Measurements from ENCODE around the gene CAPN9.
"Not testable (repeated sequence)": the region's sequence is repeated elsewhere in the genome, so short reads cannot be mapped to it uniquely, and the experiment has no call there.

Gene CAPN9

DNA sequence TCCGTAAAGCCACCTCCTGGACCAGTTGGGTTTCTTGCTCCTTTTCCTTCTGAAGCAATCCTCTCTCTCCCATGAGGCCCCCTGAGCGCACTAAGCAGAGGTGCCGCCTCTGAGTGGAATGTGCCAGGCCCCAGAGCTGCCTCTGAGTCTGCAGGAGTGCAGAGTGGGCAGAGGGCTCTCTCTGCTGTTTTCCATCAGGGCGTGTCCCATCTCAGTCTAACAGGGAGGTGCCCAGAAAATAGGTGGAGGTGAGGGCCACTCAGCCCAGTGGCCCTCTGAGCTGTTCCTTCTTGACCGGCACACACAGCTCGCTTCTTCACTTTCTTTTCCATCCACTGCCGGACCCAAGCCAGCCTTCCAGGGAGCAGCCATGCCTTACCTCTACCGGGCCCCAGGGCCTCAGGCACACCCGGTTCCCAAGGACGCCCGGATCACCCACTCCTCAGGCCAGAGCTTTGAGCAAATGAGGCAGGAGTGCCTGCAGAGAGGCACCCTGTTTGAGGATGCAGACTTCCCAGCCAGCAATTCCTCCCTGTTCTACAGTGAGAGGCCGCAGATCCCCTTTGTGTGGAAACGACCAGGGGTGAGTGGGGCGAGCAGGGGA lies at the start of gene CAPN9:
Gene CAPN9, plus strand, starts transcription at position 262 of the 604 bp plus-strand sequence. Its CDS starts 109 bp downstream, at position 371.
- DNase-seq (ENCODE audit: low spot score) = no peak

DNA sequence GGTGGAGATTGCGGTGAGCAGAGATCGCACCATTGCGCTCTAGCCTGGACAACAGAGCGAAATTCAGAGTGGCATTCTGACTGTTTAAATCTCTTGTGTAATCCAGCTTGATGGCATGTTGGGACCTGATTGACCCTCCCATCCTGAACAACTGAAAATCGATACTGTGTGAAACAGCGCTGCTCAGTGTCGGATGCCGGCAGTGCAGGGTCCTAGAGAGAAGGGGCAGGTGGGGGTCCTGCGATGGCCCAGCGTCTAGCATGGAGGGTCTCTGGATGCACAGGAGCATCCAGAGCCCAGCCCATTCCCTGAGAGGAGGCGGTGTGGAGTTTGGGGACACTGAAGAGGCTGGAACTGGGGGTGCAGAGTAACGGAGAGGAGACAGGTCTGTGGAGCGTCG lies 49.1 kb upstream of the CAPN9 start:
- DNase-seq (ENCODE audit: low spot score) = no peak

GRCh38 chr1:230698964-230699363 lies 48.2 kb upstream of the CAPN9 start:
- not testable (repeated sequence) for DNase-seq (ENCODE audit: low spot score)

GRCh38 chr1:230699716-230700115 lies 47.5 kb upstream of the CAPN9 start:
- no peak for DNase-seq (ENCODE audit: low spot score)

DNA sequence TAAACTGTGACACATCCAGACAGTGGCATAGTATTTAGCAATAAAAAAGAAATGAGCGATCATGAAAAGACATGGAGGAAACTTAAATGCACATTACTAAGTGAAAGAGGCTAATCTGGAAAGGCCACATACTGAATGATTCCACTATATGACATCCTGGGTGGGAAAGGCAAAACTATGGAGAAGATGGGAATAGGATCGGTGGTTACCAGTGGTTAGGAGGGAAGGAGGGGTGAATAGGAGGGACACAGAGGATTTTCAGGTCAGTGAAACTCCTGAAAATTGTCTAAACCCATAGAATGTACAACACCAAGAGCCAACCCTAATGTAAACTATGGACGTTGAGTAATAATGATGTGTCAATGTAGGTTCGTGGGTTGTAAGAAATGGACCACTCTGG lies 47.1 kb upstream of the CAPN9 start:
- no peak for DNase-seq (ENCODE audit: low spot score)

GRCh38 chr1:230701434-230701833 lies 45.8 kb upstream of the CAPN9 start:
- no peak for DNase-seq (ENCODE audit: low spot score)

DNA sequence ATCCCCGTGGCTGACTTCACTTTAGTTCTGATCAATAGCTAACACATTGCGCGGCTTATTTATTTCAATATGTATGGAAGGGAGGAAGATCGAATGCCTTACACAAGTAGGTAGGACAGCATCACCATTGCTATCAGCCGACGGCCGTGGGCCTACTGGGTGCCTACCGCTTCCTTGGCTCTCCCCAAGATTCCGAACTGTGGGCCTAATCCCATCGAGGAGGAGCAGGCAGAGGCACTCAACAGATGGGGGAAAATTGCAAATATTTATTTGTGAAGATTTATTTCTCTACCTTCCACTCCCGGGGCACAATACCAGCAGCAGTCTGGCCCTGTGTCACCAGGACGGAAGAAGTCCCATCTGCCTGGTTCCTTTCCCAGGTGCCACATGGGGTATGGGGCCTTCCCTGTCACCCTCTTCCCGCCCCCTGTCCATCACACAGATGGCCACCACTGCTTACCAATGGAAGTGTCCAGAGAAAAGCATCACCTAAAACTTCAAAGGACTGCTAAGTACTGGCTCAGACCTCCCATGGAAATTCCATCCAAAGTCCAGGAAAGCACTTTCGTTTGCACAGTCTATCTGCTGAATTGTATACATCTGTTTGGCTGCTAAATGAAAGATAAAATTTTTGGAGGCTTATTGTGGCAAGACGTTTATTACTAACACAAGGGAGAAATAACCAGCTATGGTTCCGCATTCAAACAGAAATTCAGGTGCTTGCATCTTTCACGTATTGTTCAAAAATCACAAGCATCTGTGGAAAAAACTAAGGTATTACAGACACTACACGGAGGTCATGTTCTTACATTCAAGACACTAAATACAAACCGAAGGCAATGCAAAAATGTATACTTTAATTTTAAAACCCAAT lies 45.1 kb upstream of the CAPN9 start:
- no peak for DNase-seq (ENCODE audit: low spot score)

- no peak for DNase-seq (ENCODE audit: low spot score)
These were observed 44.1 kb upstream of the CAPN9 start for GRCh38 chr1:230702934-230703678.

- DNase-seq (ENCODE audit: low spot score) = no peak
These were observed 43.4 kb upstream of the CAPN9 start for GRCh38 chr1:230703679-230704385.

DNA sequence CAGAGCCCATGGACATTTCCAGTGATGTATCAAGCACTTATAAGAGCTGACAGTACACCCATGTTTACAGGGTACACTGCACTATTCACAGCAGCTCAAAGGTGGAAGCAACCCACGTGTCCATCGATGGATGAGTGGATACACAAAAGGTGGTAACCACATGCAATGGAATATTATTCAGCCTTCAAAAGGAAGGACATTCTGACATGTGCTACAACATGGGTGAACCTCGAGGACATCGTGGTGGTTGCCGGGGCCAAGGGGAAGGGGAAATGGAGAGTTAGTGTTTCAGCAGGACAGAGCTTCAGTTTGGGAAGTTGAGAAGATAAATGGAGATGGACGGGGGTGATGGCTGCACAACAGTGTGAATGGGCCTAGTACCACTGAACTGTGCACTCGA lies 42.4 kb upstream of the CAPN9 start:
- DNase-seq (ENCODE audit: low spot score) = no peak

DNA sequence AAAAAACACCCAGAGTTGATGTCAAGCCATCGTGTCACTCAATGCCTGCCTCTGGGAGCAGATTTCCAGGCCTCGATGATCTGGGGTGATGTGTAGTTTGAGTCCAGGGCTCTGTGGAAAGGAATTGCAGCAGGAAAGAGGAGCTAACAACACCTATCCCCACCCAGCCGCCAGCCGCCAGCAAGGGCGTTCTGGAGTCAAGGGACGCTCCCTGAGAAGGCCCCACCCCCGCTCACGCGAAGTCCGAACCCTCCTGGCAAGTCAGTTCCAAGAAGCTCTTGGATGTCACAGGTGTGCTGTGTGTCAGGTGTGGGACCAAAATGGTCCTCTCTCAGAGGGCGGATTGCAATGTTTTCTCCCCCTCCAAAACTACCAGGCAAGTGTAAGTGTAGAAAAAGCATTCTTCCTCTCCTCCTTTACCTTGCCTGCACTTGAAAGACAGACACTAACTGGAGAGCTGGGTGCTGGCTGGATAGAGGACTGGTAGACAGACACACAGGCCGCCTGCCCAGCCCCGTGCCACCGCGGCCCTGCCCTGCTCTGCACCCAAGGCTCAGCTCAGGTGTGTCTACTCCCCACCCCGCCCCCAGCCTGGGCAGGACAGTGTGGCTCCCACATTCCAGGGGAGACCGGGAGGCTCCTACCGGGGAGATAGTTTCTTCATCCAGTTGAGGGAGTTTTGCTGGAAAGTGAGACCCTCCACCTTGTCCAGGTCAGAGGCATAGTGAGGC lies 41.7 kb upstream of the CAPN9 start:
- DNase-seq (ENCODE audit: low spot score) = no peak

GRCh38 chr1:230706020-230706699 lies 41.0 kb upstream of the CAPN9 start:
- DNase-seq (ENCODE audit: low spot score) = no peak

GRCh38 chr1:230706887-230707731 lies 40.1 kb upstream of the CAPN9 start:
- DNase-seq (ENCODE audit: low spot score) = no peak

DNA sequence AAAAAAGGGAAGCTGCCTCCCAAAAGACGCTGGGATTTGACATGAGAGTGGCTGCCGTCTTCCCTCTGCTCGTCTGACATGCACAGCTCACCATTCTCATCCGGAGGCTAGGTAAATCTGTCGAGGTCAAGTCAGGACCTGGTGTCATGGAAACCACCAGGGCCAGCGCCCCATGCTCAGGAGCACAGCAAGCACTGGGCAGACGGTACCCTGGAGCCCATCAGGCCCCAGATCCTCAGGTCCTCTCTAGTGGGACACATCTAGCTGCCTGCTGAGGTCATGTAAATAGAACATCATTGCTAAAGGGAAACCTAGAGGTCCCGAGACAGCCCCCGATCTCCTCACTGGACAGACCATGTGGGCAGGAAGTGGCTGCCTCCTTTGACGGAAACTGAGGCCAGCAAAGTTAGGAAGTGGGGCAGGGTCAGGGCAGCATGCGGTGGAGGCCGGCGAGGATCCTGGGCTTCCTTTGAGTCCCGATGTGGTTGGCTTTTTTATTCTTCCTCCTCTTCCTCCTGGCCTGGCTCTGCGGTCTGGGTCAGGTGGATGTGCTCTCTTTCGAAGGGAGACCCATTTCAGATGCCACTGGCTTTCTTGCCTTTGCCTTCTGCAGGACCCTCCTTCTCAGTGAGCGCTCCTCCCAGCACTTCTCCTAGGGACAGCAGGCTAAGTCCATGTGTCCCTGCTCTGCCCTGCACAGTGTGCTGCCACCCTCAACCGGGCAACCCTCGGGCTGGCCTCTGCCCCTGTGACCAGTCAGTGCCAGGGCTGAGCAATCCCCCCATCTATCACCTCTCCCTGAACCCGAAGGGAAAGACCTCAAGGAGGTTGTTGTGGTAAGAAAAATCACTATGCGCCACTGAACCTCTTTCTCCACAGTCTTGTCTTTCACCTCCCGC lies 39.2 kb upstream of the CAPN9 start:
- DNase-seq (ENCODE audit: low spot score) = no peak

GRCh38 chr1:230708631-230709580 lies 38.3 kb upstream of the CAPN9 start:
- no peak for DNase-seq (ENCODE audit: low spot score)

DNA sequence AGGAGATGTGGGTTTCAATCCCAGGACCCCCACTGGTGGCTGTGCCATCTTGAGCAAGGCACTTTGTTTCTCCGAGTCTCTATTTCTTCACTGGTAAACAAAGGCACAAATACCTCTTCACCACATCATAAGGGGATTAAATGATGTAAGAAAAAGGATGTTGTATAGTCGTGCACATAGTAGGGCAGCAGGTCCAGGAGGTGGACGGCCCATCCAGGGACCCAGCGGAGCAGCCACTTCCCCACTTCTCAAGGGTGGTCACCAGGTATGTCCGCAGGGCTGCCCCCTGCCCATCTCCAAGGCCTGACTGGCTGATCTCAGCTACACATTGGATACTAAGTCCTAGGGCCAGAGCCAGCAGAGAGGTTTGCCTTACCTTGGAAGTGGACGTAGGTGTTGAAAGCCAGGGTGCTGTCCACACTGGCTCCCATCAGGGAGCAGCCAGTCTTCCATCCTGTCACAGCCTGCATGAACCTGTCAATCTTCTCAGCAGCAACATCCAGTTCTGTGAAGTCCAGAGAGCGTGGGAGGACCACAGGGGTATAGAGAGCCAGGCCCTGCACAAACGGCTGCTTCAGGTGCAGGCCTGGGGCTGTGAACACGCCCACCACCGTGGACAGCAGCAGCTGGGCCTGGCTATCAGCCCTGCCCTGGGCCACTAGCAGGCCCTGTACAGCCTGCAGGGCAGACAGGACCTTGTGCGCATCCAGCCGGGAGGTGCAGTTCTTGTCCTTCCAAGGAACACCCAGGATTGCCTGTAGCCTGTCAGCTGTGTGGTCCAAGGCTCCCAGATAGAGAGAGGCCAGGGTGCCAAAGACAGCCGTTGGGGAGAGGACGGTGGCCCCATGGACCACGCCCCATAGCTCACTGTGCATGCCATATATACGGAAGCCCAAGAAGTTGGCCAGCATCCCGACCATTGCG lies 37.3 kb upstream of the CAPN9 start:
- no peak for DNase-seq (ENCODE audit: low spot score)

DNA sequence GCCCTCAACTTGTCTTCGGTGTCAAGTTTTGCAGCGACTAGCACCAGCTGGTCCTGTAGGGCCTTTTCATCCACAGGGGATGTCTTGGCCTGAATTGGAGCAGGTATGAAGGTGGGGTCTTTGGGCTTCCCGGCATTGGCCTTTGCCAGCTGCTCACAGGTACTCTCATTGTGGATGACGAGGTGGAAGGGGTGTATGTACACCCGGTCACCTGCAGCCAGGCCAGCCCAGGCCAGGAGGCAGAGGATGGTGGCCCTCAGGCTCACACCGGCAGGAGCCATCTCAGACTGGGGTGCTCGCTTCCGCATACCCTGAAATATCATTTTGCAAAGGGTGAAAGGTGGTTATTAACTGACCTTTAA lies 36.7 kb upstream of the CAPN9 start:
- no peak for DNase-seq (ENCODE audit: low spot score)

Measured in activated CD4-positive, alpha-beta T cell treated with anti-CD3 and anti-CD28 coated beads, Interleukin-2, Interleukin-4, amounts not matched to agents 100 ng/mL and 50 ng/mL, durations not matched to agents 16 hours and 8 hours (primary cell).